Measurements from ENCODE around the gene RPS10. TPM values are rescaled to one million over a fixed set of nuclear protein-coding genes. Genes with fewer than 3 reads are reported as not detected.
A peak's percentile ranks its signal among the peaks of the same experiment; 100 is the strongest.

The RPS10 gene
- total RNA-seq, 2 experiments from 2014 or later, result 1,714 to 2,938 TPM

DNA sequence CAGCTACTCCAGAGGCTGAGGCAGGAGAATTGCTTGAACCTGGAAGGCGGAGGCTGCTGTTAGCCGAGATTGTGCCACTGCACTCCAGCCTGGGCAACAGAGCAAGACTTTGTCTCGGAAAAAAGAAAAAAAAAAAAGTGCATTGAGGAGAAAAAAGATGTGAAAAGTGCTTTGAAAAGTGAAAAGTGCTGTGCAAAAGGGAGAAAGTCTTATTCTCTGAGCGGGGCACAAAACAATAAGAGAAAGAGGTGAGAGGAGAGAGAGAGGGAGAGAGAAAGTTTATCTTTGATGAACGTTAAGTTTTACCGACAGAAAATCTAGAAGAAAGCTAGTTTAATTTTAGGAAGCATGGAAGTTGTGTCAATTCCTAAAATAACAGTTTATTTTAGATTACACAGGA, 36.1 kb upstream of the RPS10 start:
- Histone ChIP-seq H3K27ac (ENCODE audit: low read depth, low read length, poor library complexity, severe bottlenecking) (no peak overlapping the region), H3K4me1 (ENCODE audit: insufficient read depth, low read length, poor library complexity, severe bottlenecking) (peaks cover 36% of the 10 kb centered on the region), H3K4me3 (ENCODE audit: low read depth, low read length, poor library complexity, severe bottlenecking) (no peak overlapping the region), H4K20me1 (ENCODE audit: insufficient read depth, low read length) (no peaks in the 10 kb centered on the region), H3K4me2 (ENCODE audit: low read length) (0 out of 2 replicates have a peak overlapping the region, but pooled peaks have one; percentile 3), H3K9me2 (ENCODE audit: insufficient read depth, low read length) (no peaks in the 10 kb centered on the region), H3K79me2 (ENCODE audit: insufficient read depth, low read depth, low read length) (peaks cover 11% of the 10 kb centered on the region; the same call in 1 of the 2 replicates), H3K36me3 (ENCODE audit: insufficient read depth, low read length) (no peaks in the 10 kb centered on the region), H3K9me3 (ENCODE audit: low read length) (no peaks in the 10 kb centered on the region), H2AFZ (ENCODE audit: low read length) (peak overlapping the region; percentile 28; the same call in 1 of the 2 replicates)
- intact Hi-C loops (cut with micrococcal nuclease; ENCODE audit: unreplicated experiment), result no loop called here
- no TSS peak for BruUV-seq (replicated peaks)
- TF ChIP-seq, protein P1, sequence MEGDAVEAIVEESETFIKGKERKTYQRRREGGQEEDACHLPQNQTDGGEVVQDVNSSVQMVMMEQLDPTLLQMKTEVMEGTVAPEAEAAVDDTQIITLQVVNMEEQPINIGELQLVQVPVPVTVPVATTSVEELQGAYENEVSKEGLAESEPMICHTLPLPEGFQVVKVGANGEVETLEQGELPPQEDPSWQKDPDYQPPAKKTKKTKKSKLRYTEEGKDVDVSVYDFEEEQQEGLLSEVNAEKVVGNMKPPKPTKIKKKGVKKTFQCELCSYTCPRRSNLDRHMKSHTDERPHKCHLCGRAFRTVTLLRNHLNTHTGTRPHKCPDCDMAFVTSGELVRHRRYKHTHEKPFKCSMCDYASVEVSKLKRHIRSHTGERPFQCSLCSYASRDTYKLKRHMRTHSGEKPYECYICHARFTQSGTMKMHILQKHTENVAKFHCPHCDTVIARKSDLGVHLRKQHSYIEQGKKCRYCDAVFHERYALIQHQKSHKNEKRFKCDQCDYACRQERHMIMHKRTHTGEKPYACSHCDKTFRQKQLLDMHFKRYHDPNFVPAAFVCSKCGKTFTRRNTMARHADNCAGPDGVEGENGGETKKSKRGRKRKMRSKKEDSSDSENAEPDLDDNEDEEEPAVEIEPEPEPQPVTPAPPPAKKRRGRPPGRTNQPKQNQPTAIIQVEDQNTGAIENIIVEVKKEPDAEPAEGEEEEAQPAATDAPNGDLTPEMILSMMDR (conservative IDR thresholded peaks at IDR 0.05; ENCODE audit: low read length), result no peak
- no peak for TF ChIP-seq EZH2phosphoT487 (IDR thresholded peaks at IDR 0.05; ENCODE audit: borderline replicate concordance, low read depth, low read length)
- POLR2A ChIA-PET, result interaction anchor here (0.9 to 1.4 kb wide), 3 partner anchors 16 to 22 kb away, joined by 3 to 4 read pairs (median 4); no protein-coding TSS in a partner anchor
- CTCF ChIA-PET (ENCODE audit: unreplicated experiment), result interaction anchor here (0.6 to 1.0 kb wide), 2 partner anchors 148 to 1302 kb away, joined by 3 to 4 read pairs; no protein-coding TSS in a partner anchor
- DNase-seq (ENCODE audit: low spot score), result no peak

DNA sequence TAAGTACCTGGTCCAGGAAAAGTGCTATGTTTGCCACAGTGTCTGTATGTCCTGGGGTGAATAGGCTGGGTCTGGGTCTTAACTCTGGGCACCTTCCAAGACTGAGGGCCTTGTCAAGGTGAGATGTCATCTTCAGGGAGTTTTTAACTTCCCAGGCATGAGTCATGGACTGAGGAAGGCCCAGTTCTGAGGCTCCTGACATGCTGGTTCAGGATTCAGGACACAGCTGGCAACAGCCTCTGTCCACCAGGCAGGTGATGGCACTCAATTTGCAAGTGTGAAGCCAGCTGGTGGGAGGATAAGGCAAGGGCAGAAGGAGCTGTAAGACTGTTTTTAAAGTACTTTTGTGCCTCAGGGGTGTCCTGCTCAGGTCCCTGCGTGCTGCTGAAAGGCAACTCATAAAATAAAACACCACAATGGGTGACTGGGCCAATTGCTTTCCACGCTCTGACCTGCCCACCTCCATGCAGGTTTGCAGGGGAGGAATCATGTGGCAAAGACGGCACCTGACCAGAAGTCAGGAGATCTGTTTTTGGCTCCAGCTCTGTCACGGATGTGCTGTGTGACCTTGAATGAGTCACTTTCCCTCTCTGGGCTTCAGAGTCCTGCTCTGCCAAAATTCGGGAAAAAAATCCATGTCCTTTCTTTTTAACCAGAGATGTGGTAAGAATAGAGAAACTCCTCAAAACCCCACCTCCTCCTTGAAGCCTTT, 35.1 kb upstream of the RPS10 start:
- peaks cover under 1% of the 10 kb centered on the region; the same call in 1 of the 2 replicates for H3K79me2 ChIP-seq (ENCODE audit: insufficient read depth, low read depth, low read length)
- TF ChIP-seq, protein P1 (conservative IDR thresholded peaks at IDR 0.05; ENCODE audit: low read length), result no peak
- no peak for TF ChIP-seq EZH2phosphoT487 (IDR thresholded peaks at IDR 0.05; ENCODE audit: borderline replicate concordance, low read depth, low read length)
- no TSS peak for BruUV-seq (replicated peaks)
- no peak for DNase-seq (ENCODE audit: low spot score)
- no peak overlapping the region; the same call in 1 of the 2 replicates for H2AFZ ChIP-seq (ENCODE audit: low read length)
- H4K20me1 ChIP-seq (ENCODE audit: insufficient read depth, low read length), result no peaks in the 10 kb centered on the region
- ChIA-PET CTCF (ENCODE audit: unreplicated experiment) (interaction anchor here (0.6 to 2.5 kb wide), 4 partner anchors 119 to 526 kb away, joined by 3 to 8 read pairs (median 3); no protein-coding TSS in a partner anchor), POLR2A (interaction anchor here (0.5 to 1.6 kb wide), 5 partner anchors 13 to 912 kb away, joined by 3 to 6 read pairs (median 3); no protein-coding TSS in a partner anchor)
- H3K27ac ChIP-seq (ENCODE audit: low read depth, low read length, poor library complexity, severe bottlenecking), result no peak overlapping the region
- H3K9me3 ChIP-seq (ENCODE audit: low read length), result no peaks in the 10 kb centered on the region
- H3K4me2 ChIP-seq (ENCODE audit: low read length), result no peak overlapping the region
- H3K4me3 ChIP-seq (ENCODE audit: low read depth, low read length, poor library complexity, severe bottlenecking), result no peak overlapping the region
- peaks cover 31% of the 10 kb centered on the region for H3K4me1 ChIP-seq (ENCODE audit: insufficient read depth, low read length, poor library complexity, severe bottlenecking)
- intact Hi-C loops (cut with micrococcal nuclease; ENCODE audit: unreplicated experiment), result loop anchor here (1.0 to 2.0 kb wide), 5 partner anchors 66 to 679 kb away; partner anchors contain the start of gene SMIM29
- H3K36me3 ChIP-seq (ENCODE audit: insufficient read depth, low read length), result no peaks in the 10 kb centered on the region
- no peaks in the 10 kb centered on the region for H3K9me2 ChIP-seq (ENCODE audit: insufficient read depth, low read length)

Data from OCI-LY7 (cell line).